AG08396 (cell line): ENCODE measurements around the gene CASR.

ENCODE experiments used
- DNase-seq: peaks from one replicate; pipeline ENCODE4 v3.0.0; 2012; ENCODE audit warnings: low spot score, mixed read lengths

CASR gene

DNA sequence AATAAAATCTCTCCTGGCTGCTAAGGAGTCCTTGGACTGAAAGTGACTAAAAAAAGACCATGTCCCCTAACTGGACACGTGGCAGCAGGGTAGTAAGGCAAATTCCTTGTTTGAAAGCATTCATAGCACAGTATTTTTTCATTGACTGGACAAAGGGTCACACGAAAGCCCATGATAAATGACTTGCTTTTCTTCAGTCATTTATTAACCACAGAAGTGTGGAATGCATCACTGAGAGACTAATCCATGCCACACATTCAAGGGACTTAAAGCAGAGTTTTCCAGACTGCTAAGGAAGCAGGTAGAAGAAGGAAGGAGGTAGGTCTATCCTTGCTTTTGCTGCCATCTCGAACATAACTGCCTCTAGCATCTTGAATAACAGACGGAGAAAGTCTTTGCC, 31.2 kb downstream of the CASR start:
- DNase-seq: no peak

DNA sequence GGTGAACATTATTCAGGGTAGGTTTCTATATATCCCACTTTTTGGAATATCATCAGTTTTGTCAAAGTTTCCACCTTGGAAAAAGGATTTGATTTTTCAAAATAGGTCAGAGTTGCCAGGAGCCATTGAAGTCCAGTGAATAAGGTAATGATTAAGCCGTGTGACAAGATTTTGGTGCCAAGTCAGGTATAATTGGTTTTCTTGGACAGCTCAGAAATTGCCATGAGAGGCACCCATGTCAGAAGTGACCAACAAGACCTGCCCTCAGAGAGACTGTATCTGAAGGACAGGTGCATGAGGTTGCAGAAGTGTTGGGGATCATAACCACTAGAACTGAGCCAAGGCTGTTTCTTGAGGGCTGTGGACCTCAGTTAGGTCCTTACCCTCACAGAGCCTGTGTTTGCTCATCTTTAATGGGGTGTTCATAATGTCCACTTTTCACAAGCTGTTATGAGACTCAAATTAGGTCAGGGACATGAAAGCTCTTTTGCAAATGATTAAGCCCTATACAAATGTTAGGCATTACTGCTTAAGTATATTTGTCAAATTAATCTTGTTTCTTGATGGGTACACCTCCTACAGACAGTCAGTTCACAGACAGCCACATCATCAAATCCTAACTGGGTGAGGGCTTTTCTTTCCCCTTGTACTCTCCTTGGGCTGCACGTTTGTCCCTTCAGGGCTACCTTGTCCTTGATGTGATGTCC, 32.3 kb downstream of the CASR start:
- no peak for DNase-seq

GRCh38 chr3:122217901-122218300, 34.4 kb downstream of the CASR start:
- DNase-seq: no peak

DNA sequence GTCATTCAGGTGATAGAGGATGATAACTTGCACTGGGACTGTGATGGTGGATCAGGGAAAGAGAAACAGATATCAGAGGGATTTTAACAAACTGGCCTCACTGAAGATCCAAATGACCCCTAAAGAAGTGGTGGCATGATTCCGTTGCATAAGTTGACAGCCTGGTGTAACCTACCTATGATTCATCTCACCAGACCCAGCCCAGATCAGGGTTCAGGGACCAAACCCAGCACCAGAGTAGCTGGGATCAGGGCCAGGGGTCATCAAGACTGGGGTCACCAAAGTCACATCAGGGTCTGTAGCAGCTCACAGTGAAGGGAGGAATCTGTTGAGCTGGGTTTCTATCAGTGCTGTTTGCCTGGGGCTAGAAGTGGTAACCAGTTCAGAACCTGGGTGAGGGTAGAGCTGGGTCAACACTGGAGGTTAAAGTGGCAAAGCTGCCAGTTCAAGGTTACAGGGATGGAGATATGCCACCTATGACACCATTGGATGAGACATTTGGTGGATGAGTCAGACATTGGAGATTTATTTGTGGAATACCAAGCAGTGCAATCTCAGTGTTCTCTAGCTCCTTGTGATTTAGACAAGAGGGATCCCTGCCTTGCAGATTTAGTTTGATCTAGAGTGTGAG, 35.9 kb downstream of the CASR start:
- DNase-seq: no peak

DNA sequence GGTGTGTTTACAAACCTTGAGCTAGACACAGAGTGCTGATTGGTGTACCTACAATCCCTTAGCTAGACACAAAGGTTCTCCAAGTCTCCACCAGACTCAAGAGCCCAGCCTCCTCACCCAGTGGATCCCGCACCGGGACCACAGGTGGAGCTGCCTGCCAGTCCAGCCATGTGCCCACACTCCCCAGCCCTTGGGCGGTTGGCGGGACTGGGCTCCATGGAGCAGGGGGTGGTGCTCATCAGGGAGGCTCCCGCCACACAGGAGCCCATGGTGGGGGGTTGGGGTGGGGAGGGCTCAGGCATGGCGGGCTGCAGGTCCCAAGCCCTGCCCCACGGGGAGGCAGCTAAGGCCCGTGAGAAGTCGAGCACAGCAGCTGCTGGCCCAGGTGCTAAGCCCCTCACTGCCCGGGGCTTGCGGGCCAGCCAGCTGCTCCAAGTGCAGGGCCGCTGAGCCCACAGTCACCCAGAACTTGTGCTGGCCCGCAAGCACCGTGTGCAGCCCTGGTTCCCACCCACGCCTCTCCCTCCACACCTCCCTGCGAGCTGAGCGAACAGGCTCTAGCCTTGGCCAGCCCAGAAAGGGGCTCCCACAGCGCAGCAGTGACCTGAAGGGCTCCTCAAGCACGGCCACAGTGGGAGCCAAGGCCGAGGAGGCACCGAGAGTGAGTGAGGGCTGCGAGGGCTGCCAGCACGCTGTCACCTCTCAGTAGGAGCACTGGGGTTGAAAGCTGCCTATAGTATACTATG, 43.7 kb downstream of the CASR start:
- no peak for DNase-seq

GRCh38 chr3:122230174-122230573, 46.7 kb downstream of the CASR start:
- DNase-seq: no peak

GRCh38 chr3:122231465-122232157, 48.1 kb downstream of the CASR start:
- DNase-seq: no peak

- no peak for DNase-seq
Observed at GRCh38 chr3:122232485-122232884, 49.0 kb downstream of the CASR start.

- no peak for DNase-seq
Observed at GRCh38 chr3:122233101-122233952, 49.9 kb downstream of the CASR start.

DNA sequence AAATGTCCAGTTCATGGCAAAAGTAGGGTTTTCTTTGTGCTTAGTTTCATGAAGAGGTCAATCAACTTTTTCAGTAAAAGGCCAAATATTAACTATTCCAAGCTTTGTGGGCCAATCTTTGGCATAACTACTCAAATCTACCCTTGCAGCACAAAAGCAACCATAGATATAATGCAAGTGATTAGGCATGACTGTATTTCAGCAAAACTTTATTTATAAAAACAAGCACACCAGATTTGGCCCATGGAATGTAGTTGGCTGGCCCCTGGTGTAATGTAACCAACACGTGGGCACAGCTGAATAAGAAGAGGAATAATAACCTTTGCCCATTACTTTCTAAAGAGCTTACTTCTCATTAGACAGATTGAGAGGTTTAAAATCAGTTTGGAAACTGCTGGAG, 50.6 kb downstream of the CASR start:
- no peak for DNase-seq

DNA sequence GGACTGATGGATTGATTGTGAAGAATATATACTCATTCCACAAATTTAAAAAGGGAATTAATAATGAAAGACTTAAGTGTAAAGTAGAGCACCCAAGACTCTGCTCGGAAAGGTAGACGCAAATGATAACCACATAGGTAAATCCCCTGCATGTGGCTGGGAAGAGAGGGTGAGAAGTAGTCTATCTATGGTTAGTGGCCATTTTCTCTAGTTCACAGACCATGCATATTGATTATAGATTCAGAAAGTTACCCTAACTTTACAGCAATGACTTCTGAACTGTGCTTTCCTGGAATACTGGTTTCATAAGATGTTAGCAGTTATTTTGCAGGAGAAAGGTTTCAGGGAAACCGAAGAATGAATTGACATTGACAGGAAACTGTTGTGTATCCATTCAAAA, 51.7 kb downstream of the CASR start:
- DNase-seq: no peak

GRCh38 chr3:122239112-122239511, 55.6 kb downstream of the CASR start:
- no peak for DNase-seq

DNA sequence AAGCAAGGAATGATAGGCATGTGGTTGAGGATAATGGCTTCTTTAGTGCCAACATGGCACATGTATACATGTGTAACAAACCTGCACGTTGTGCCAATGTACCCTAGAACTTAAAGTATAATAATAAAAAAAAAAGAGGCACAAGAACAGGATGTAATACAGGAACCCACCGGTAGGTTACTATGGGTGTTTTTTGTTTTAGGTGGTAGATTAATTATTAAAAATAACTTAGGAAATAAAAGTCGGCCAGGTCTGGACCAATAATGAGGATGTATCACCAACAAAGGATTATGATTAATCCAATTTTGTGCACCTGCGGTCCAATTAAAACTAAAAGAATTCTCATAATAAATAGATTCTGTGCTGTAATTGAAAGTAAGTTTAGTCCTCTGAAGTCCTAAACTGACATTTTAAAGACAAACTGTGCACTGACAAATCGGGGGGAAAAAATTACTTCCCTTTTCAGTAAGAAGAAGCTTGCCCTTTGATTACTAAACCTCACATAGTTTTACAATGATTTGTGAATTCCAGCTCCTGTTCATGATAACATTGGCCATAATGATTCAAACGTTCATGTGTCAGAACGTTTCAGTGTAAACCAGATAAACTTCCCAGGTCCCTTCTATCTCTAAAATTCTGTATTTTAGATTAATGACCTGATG, 62.2 kb downstream of the CASR start:
- peak; percentile 50 for DNase-seq

DNA sequence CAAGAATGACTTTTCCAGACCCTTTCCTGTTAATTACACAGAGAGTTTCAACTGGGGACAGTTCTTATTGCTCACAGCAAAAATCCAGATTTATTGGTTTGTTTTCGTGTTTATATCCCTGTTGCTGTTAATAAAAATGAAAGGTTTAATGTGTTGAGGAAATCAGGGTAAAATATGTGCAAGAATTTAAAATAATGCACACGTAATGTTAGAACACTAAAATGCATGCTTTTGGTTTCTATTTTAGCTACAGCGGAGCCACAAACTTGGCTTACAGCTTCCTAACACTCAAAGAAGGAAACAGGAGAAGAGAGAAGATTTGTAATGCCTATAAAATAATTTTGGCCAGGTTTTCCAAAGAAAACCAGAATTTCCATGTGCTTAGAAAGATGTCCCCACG, 62.7 kb downstream of the CASR start:
- no peak for DNase-seq

GRCh38 chr3:122247087-122247824, 63.8 kb downstream of the CASR start:
- no peak for DNase-seq

DNA sequence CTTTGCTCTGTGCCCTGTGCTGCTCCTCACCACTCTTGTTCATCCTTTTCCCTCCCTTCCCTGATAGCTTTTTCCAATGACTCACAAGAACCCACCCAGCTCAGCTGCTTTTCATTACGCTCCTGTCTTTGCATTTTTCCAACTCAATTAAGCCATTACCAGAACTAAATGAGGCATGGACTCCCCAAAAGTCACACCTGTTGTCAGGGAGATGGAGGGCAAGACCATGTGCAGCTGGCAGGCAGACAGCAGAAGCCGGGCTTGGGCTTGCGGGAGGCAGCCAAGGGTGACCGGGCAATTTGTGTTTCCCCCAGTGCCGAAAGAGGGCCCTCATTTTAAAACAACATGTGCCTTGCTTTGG, 64.3 kb downstream of the CASR start:
- no peak for DNase-seq

- DNase-seq: no peak
Observed at GRCh38 chr3:122251428-122251827, 68.0 kb downstream of the CASR start.

DNA sequence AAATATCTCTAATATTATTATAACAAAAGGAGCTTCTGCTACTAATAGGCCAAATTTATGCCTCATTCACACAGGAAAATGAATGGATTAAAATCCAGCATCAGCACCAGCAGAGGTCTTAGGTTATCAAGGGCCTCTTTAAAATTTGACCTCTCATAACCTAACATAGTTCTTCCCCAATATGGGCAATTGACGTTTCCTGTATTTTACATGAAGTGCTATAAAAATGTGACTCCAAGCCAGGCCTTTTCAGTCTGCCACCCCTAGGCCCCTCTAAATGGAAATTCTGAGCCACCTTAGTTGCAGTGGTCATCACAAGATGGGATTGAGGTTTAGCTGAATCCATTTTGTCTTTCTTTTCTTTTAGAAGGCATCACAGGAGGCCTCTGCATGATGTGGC, 70.1 kb downstream of the CASR start:
- DNase-seq: no peak

DNA sequence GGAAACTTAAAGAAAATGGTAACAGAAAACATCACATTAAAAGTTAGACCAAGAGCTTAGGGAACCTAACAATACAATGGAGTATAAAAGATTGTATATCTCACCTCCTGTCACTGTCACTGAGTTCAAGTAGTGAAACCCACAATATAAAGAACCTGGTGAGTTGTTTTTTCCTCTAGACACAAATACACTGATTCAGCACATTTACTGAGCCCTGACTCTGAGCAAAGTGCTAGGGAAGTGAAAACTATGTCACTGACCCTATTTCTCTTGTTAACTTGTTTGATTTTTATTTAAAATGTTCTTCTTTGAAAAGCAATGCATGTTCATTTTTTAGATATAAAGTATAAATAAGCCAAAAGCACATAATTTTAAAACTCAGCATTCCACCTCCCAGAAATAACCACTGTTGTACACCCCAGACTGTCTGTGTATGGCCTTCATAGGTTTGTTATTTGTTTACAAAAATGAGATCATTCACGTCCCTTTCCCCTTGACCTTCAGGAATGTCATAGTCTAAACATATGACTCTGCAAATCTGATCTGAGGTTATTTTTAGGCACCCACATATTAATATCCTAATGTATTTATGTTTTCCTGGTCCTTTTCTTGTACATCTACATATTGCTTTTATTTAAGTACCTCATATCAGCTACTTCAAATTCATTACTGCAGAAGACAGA, 72.4 kb downstream of the CASR start:
- DNase-seq: peak; percentile 17
